SH-SY5Y (cell line): ENCODE results near the gene IRF3.
A peak's percentile ranks its signal among the peaks of the same experiment; 100 is the strongest.

ENCODE experiments used
- GATA2 ChIP-seq: IDR thresholded peaks from 2 replicates; pipeline ENCODE4 v1.6.1; 2011; ENCODE audit warnings: mild to moderate bottlenecking, low read depth, low read length
- GATA3 ChIP-seq: IDR thresholded peaks from 2 replicates; pipeline ENCODE4 v1.6.1; 2011; ENCODE audit warnings: low read depth, mild to moderate bottlenecking, low read length, moderate library complexity

- TF ChIP-seq GATA3 (no peak), GATA2 (peak; percentile 4; the same call in 1 of the 2 replicates)
Measured at GRCh38 chr19:49631610-49632192, 34.0 kb downstream of the IRF3 start.
